A549 (cell line): ENCODE measurements around the gene EVC. TPM values are rescaled to one million over a fixed set of nuclear protein-coding genes. Genes with fewer than 3 reads are reported as not detected.

Experiments
- ATAC-seq, 2 experiments: fragments of 200-7000 bp in 1 of 2; fragments of >200 bp in 1 of 2; cut with Nextera tagmentation in 1 of 2; cut with Tn5 transposase in 1 of 2; 3 replicates each; pipeline versions ENCODE4 v1.8.0 to v1.9.1; 2018 to 2020; ENCODE audit warnings: mild to moderate bottlenecking in 1 of 2, moderate library complexity in 1 of 2
- CTCF ChIA-PET: fragments of 300-600 bp; sonication (Branson Sonifier 250); formaldehyde crosslinking; extraction: SDS; loops from one replicate; lab custom pipeline; 2021; ENCODE audit warnings: antibody characterized with exemption, inconsistent platforms; lab: Yijun Ruan, JAX
- POLR2A ChIA-PET: fragments of 350-600 bp; formaldehyde crosslinking; extraction: SDS; loops from one replicate; lab custom pipeline; 2021; ENCODE audit warnings: antibody characterized with exemption, inconsistent platforms; lab: Yijun Ruan, JAX
- DNase-seq, 2 experiments: peaks; one replicate each; pipeline versions ENCODE4 v3.0.0 to v3.0.0-alpha.2; 2011 to 2016; ENCODE audit warnings: low read depth in 1 of 2, low spot score in 1 of 2
- FAIRE-seq: peaks from 2 replicates; lab custom pipeline; 2011; peaks lifted over from hg19 to GRCh38; lab: Jason Lieb, UNC
- H3K27ac ChIP-seq, 2 experiments: fragments of >200 bp; sonication (Bioruptor Twin); formaldehyde crosslinking; 3 replicates each; pipeline ENCODE4 v1.5.1; 2016 to 2017
- H3K4me1 ChIP-seq: fragments of >200 bp; sonication (Bioruptor Twin); formaldehyde crosslinking; 3 replicates; pipeline ENCODE4 v1.6.1; 2016
- H3K4me2 ChIP-seq: fragments of >200 bp; sonication (Bioruptor Twin); formaldehyde crosslinking; 3 replicates; pipeline ENCODE4 v1.6.1; 2016
- H3K4me3 ChIP-seq: fragments of >200 bp; sonication (Bioruptor Twin); formaldehyde crosslinking; 3 replicates; pipeline ENCODE4 v1.5.1; 2016
- H3K9me3 ChIP-seq: fragments of >200 bp; sonication (Bioruptor Twin); formaldehyde crosslinking; 3 replicates; pipeline ENCODE4 v1.6.1; 2016
- CBX2 ChIP-seq: fragments of 200-600 bp; sonication (generic); IDR thresholded peaks from 2 replicates; pipeline ENCODE4 v1.6.1; 2016; ENCODE audit warnings: low read depth, mild to moderate bottlenecking, borderline replicate concordance
- CEBPB ChIP-seq, 2 experiments: fragments of >200 bp in 1 of 2; sonication (Bioruptor Twin) in 1 of 2; formaldehyde crosslinking in 1 of 2; IDR thresholded peaks; 2 replicates each; pipeline ENCODE4 v1.6.1; 2012 to 2016
- CHD4 ChIP-seq: fragments of 200-600 bp; sonication (generic); IDR thresholded peaks from 2 replicates; pipeline ENCODE4 v1.6.1; 2016; ENCODE audit warnings: antibody characterized with exemption, mild to moderate bottlenecking, borderline replicate concordance
- E2F6 ChIP-seq: IDR thresholded peaks from 2 replicates; pipeline ENCODE4 v1.6.1; 2012; ENCODE audit warnings: low read depth, borderline replicate concordance
- EHF ChIP-seq: fragments of 250-450 bp; sonication (Bioruptor Pico); IDR thresholded peaks from 2 replicates; pipeline ENCODE4 v1.5.0; 2020; ENCODE audit warnings: mild to moderate bottlenecking
- HDAC2 ChIP-seq: fragments of 200-600 bp; sonication (generic); IDR thresholded peaks from 2 replicates; pipeline ENCODE4 v1.6.1; 2016
- HES2 ChIP-seq: fragments of >200 bp; sonication (Bioruptor Twin); formaldehyde crosslinking; IDR thresholded peaks from 2 replicates; pipeline ENCODE4 v1.6.1; 2016
- HMGXB4 ChIP-seq: fragments of 250-450 bp; sonication (Bioruptor Pico); IDR thresholded peaks from 2 replicates; pipeline ENCODE4 v1.5.0; 2021; ENCODE audit warnings: mild to moderate bottlenecking, moderate library complexity, borderline replicate concordance
- HOXA7 ChIP-seq: fragments of 250-450 bp; sonication (Bioruptor Pico); IDR thresholded peaks from 2 replicates; pipeline ENCODE4 v1.5.0; 2020; ENCODE audit warnings: mild to moderate bottlenecking, moderate library complexity
- HOXB13 ChIP-seq: fragments of 250-450 bp; sonication (Bioruptor Pico); IDR thresholded peaks from 2 replicates; pipeline ENCODE4 v1.5.0; 2020; ENCODE audit warnings: low read depth, mild to moderate bottlenecking, moderate library complexity
- JUN ChIP-seq, 2 experiments: fragments of >200 bp; sonication (Bioruptor Twin); formaldehyde crosslinking; IDR thresholded peaks; 2 replicates in 1 of 2; 3 replicates in 1 of 2; pipeline ENCODE4 v1.6.1; 2016 to 2017
- KDM1A ChIP-seq: fragments of 200-600 bp; sonication (generic); IDR thresholded peaks from 2 replicates; pipeline ENCODE4 v1.6.1; 2016; ENCODE audit warnings: low read depth, mild to moderate bottlenecking
- MAZ ChIP-seq: fragments of 150-350 bp; IDR thresholded peaks from 2 replicates; pipeline ENCODE4 v1.6.1; 2014; ENCODE audit warnings: antibody characterized with exemption, low read depth, low read length, borderline replicate concordance
- MYC ChIP-seq: IDR thresholded peaks from 2 replicates; pipeline ENCODE4 v1.6.1; 2012; ENCODE audit warnings: mild to moderate bottlenecking, inconsistent platforms, low read length, improper control_type of control experiment, borderline replicate concordance
- NPAS2 ChIP-seq: fragments of 250-450 bp; sonication (Bioruptor Pico); IDR thresholded peaks from 2 replicates; pipeline ENCODE4 v1.8.0; 2022; ENCODE audit warnings: mild to moderate bottlenecking, moderate library complexity, borderline replicate concordance
- NR3C1 ChIP-seq: fragments of >200 bp; sonication (Bioruptor Twin); formaldehyde crosslinking; IDR thresholded peaks from 3 replicates; pipeline ENCODE4 v1.6.1; 2017
- RAD21 ChIP-seq, 2 experiments: fragments of >200 bp in 1 of 2; sonication (Bioruptor Twin) in 1 of 2; formaldehyde crosslinking in 1 of 2; IDR thresholded peaks in 1 of 2; conservative IDR thresholded peaks in 1 of 2; 2 replicates in 1 of 2; 3 replicates in 1 of 2; pipeline ENCODE4 v1.6.1; 2012 to 2018; ENCODE audit warnings: inconsistent platforms in 1 of 2
- RARB ChIP-seq: fragments of 250-450 bp; sonication (Bioruptor Pico); IDR thresholded peaks from 2 replicates; pipeline ENCODE4 v1.8.0; 2021; ENCODE audit warnings: mild to moderate bottlenecking, moderate library complexity
- SMC3 ChIP-seq: fragments of >200 bp; sonication (Bioruptor Twin); formaldehyde crosslinking; IDR thresholded peaks from 3 replicates; pipeline ENCODE4 v1.6.1; 2018; ENCODE audit warnings: inconsistent platforms
- SREBF2 ChIP-seq: fragments of 450-650 bp; IDR thresholded peaks from 2 replicates; pipeline ENCODE4 v1.6.1; 2014; ENCODE audit warnings: mild to moderate bottlenecking, moderate library complexity
- ZC3H11A ChIP-seq: fragments of 450-650 bp; IDR thresholded peaks from 2 replicates; pipeline ENCODE4 v1.6.1; 2014; ENCODE audit warnings: antibody characterized with exemption, mild to moderate bottlenecking
- ZFP36 ChIP-seq: fragments of 450-650 bp; IDR thresholded peaks from 2 replicates; pipeline ENCODE4 v1.6.1; 2014; ENCODE audit warnings: borderline replicate concordance; ENCODE audit not compliant: partially characterized antibody
- ZNF302 ChIP-seq: fragments of 250-450 bp; sonication (Bioruptor Pico); IDR thresholded peaks from 2 replicates; pipeline ENCODE4 v1.9.0; 2021; ENCODE audit warnings: inconsistent platforms, mild to moderate bottlenecking, moderate library complexity
- WGBS: methylation state at CpG from one replicate; pipeline ENCODE4 v1.1.6; 2017; ENCODE audit errors: missing lambda C conversion rate; 5-methylcytosine and 5-hydroxymethylcytosine counted together
- polyA plus RNA-seq, 4 experiments: library from polyadenylated mRNA; depleted of rRNA in 3 of 4; stranded (reverse); fragments of >200 nt; fragmentation: RNase III in 1 of 4; extraction: RNeasy Plus Mini Kit Qiagen cat#74134 plus additional on column Dnase treatment in 1 of 4; gene quantifications; 2 replicates in 3 of 4; 3 replicates in 1 of 4; pipeline ENCODE4 v1.2.3, GENCODE V29; 2011 to 2017

EVC gene
- polyA plus RNA-seq, 2 of the 4 experiments (the other 2 are of a cell fraction): 3.0 to 5.5 TPM

- TF ChIP-seq HMGXB4 (CRISPR knock-in tag): no peak
- no peak for TF ChIP-seq EHF (CRISPR knock-in tag)
- no peak for TF ChIP-seq NR3C1
- TF ChIP-seq SREBF2: no peak
Measured at GRCh38 chr4:5700459-5700858, 10.5 kb upstream of the EVC start (continued).

GRCh38 chr4:5701971-5702370 is 9.0 kb upstream of the EVC start:
- 96% methylated on average over 8 of the region's 8 CpGs for WGBS
- Histone ChIP-seq H3K9me3 (no peaks in the 10 kb centered on the region), H3K4me1 (no peaks in the 10 kb centered on the region; the same call in 2 of the 3 replicates), H3K4me3 (no peak overlapping the region), H3K27ac (no peak overlapping the region), H3K4me2 (no peak overlapping the region)
- FAIRE-seq (no peak), ATAC-seq (no peak), DNase-seq (no peak)
- CTCF ChIA-PET: no interaction called here
- POLR2A ChIA-PET: no interaction called here
- TF ChIP-seq NPAS2 (CRISPR knock-in tag) (no peak), CHD4 (no peak), SREBF2 (no peak), HDAC2 (no peak), MYC (no peak), NR3C1 (no peak), HES2 (no peak), KDM1A (no peak), EHF (CRISPR knock-in tag) (no peak), RARB (no peak), E2F6 (no peak)

- WGBS: 77% methylated on average over 5 of the region's 5 CpGs
- ChIA-PET POLR2A (no interaction called here), CTCF (no interaction called here)
- FAIRE-seq: no peak
- H3K4me1 ChIP-seq: peaks cover 11% of the 10 kb centered on the region; the same call in 1 of the 3 replicates
- no peak overlapping the region for H3K27ac ChIP-seq
- no peak overlapping the region for H3K4me3 ChIP-seq
- H3K4me2 ChIP-seq: no peak overlapping the region
- no peak for ATAC-seq
- no peak for TF ChIP-seq CHD4
- TF ChIP-seq MAZ: no peak
- no peak for TF ChIP-seq JUN (IDR thresholded peaks at IDR 0.05)
- no peak for TF ChIP-seq HMGXB4 (CRISPR knock-in tag)
- TF ChIP-seq, all 56 proteins: peak for 0
- H3K9me3 ChIP-seq: no peaks in the 10 kb centered on the region
- DNase-seq: no peak
Measured at GRCh38 chr4:5703831-5704230, 7.2 kb upstream of the EVC start.

GRCh38 chr4:5704276-5704675 is 6.7 kb upstream of the EVC start:
- FAIRE-seq (no peak), ATAC-seq (no peak), DNase-seq (no peak)
- no peak for TF ChIP-seq CEBPB (IDR thresholded peaks at IDR 0.05)
- no peak for TF ChIP-seq EHF (CRISPR knock-in tag)
- TF ChIP-seq HOXA7 (CRISPR knock-in tag): no peak
- no peak for TF ChIP-seq HOXB13
- no peak for TF ChIP-seq ZFP36
- TF ChIP-seq ZNF302 (CRISPR knock-in tag): no peak
- TF ChIP-seq CBX2: no peak
- TF ChIP-seq SMC3: no peak
- no peak for TF ChIP-seq ZC3H11A
- no peak for TF ChIP-seq RAD21 (conservative IDR thresholded peaks at IDR 0.05 in 1 of 2, IDR thresholded peaks at IDR 0.05 in 1 of 2)
- H3K4me1 ChIP-seq: peaks cover 14% of the 10 kb centered on the region; the same call in 1 of the 3 replicates
- no peak overlapping the region for H3K4me3 ChIP-seq
- no peaks in the 10 kb centered on the region for H3K9me3 ChIP-seq
- POLR2A ChIA-PET: no interaction called here
- no peak overlapping the region for H3K4me2 ChIP-seq
- CTCF ChIA-PET: no interaction called here
- no peak overlapping the region for H3K27ac ChIP-seq
- 72% methylated on average over 6 of the region's 6 CpGs for WGBS
